Fibroblast of peridontal ligament (primary cell): ENCODE results near the gene ZBTB7B.
"Not testable (repeated sequence)": the region's sequence is repeated elsewhere in the genome, so short reads cannot be mapped to it uniquely, and the experiment has no call there.

Source experiments
- DNase-seq: peaks from one replicate; pipeline ENCODE4 v3.0.0-alpha.2; 2010; ENCODE audit errors: extremely low read depth

The ZBTB7B gene

GRCh38 chr1:154968731-154969130 is 33.9 kb upstream of the ZBTB7B start:
- no peak for DNase-seq

- DNase-seq = no peak
Measured at GRCh38 chr1:154969246-154969645, 33.4 kb upstream of the ZBTB7B start.

- DNase-seq = no peak
Measured at GRCh38 chr1:154969860-154970452, 32.6 kb upstream of the ZBTB7B start.

GRCh38 chr1:154970631-154971340 is 31.8 kb upstream of the ZBTB7B start, which contains the start of gene SHC1:
TSS of gene SHC1 (minus strand) at chr1:154970747. CDS start at chr1:154970526, 221 bp downstream.
- DNase-seq = peak; percentile 90

- no peak for DNase-seq
Measured at GRCh38 chr1:154971341-154971998, 31.1 kb upstream of the ZBTB7B start.

- no peak for DNase-seq
Measured at GRCh38 chr1:154972213-154972516, 30.4 kb upstream of the ZBTB7B start.

- peak; percentile 85 for DNase-seq
Measured at GRCh38 chr1:154972517-154973343, 29.9 kb upstream of the ZBTB7B start.

- peak; percentile 95 for DNase-seq
Measured at GRCh38 chr1:154973344-154974101, 29.1 kb upstream of the ZBTB7B start.

GRCh38 chr1:154974102-154974807 is 28.3 kb upstream of the ZBTB7B start, which contains the start of gene CKS1B:
TSS of gene CKS1B (plus strand) at chr1:154974681. CDS start at chr1:154974746, 65 bp downstream.
- peak; percentile 100 for DNase-seq

- DNase-seq = peak; percentile 97
Measured at GRCh38 chr1:154974808-154975408, 27.7 kb upstream of the ZBTB7B start.

- peak; percentile 72 for DNase-seq
Measured at GRCh38 chr1:154975409-154976059, 27.1 kb upstream of the ZBTB7B start.

GRCh38 chr1:154977762-154978161 is 24.8 kb upstream of the ZBTB7B start:
- DNase-seq = not testable (repeated sequence)

- no peak for DNase-seq
Measured at GRCh38 chr1:154978360-154978759, 24.2 kb upstream of the ZBTB7B start.

GRCh38 chr1:154982341-154982740 is 20.3 kb upstream of the ZBTB7B start:
- no peak for DNase-seq

GRCh38 chr1:154982897-154983648 is 19.5 kb upstream of the ZBTB7B start, which contains the start of gene FLAD1:
TSS of gene FLAD1 (plus strand) at chr1:154983344. CDS start at chr1:154983695, 351 bp downstream.
- peak; percentile 100 for DNase-seq

- no peak for DNase-seq
Measured at GRCh38 chr1:154983776-154984466, 18.7 kb upstream of the ZBTB7B start.

GRCh38 chr1:154986736-154987135 is 15.9 kb upstream of the ZBTB7B start:
- not testable (repeated sequence) for DNase-seq

- no peak for DNase-seq
Measured at GRCh38 chr1:154987326-154987725, 15.3 kb upstream of the ZBTB7B start.
